Liver (tissue), 3 donors: Measurements from ENCODE around the gene TWIST2.

Experiments
- EGR1 ChIP-seq, 2 donors: IDR thresholded peaks; 2 replicates each; pipeline ENCODE4 v1.6.1; 2016 to 2018; ENCODE audit warnings: antibody characterized with exemption in 2 of 2, low read depth in 2 of 2
- FOXA1 ChIP-seq: IDR thresholded peaks from 2 replicates; pipeline ENCODE4 v1.6.1; 2016; ENCODE audit warnings: antibody characterized with exemption
- GABPA ChIP-seq, 2 donors: IDR thresholded peaks in 1 of 2; conservative IDR thresholded peaks in 1 of 2; 2 replicates each; pipeline ENCODE4 v1.6.1; 2016; ENCODE audit warnings: antibody characterized with exemption in 2 of 2, mild to moderate bottlenecking in 1 of 2, moderate library complexity in 1 of 2
- JUND ChIP-seq, 2 donors: IDR thresholded peaks; 2 replicates each; pipeline ENCODE4 v1.6.1; 2016; ENCODE audit warnings: antibody characterized with exemption in 2 of 2
- RAD21 ChIP-seq, 2 donors: IDR thresholded peaks; 2 replicates each; pipeline ENCODE4 v1.6.1; 2016; ENCODE audit warnings: antibody characterized with exemption in 2 of 2, mild to moderate bottlenecking in 2 of 2
- SP1 ChIP-seq: IDR thresholded peaks from 2 replicates; pipeline ENCODE4 v1.6.1; 2018; ENCODE audit warnings: antibody characterized with exemption, mild to moderate bottlenecking
- TAF1 ChIP-seq: conservative IDR thresholded peaks from 2 replicates; pipeline ENCODE4 v1.6.1; 2016; ENCODE audit warnings: antibody characterized with exemption, mild to moderate bottlenecking
- YY1 ChIP-seq: IDR thresholded peaks from 2 replicates; pipeline ENCODE4 v1.6.1; 2016; ENCODE audit warnings: antibody characterized with exemption, mild to moderate bottlenecking
- TF ChIP-seq, protein P1 (sequence below): fragments of 150-350 bp; IDR thresholded peaks from 2 replicates; pipeline ENCODE4 v1.5.1; 2017; ENCODE audit warnings: improper control_type of control experiment, low read depth, low read length; ENCODE audit not compliant: missing input control
- TF ChIP-seq, protein P2 (sequence below): IDR thresholded peaks from 2 replicates; pipeline ENCODE4 v1.6.1; 2016; ENCODE audit warnings: antibody characterized with exemption
- TF ChIP-seq, protein P3 (sequence below): IDR thresholded peaks from 2 replicates; pipeline ENCODE4 v1.6.1; 2016; ENCODE audit warnings: antibody characterized with exemption, mild to moderate bottlenecking
- TF ChIP-seq, protein P4 (sequence below): IDR thresholded peaks from 2 replicates; pipeline ENCODE4 v1.6.1; 2016; ENCODE audit warnings: antibody characterized with exemption
- TF ChIP-seq, protein P5 (sequence below): IDR thresholded peaks from 2 replicates; pipeline ENCODE4 v1.6.1; 2016; ENCODE audit warnings: antibody characterized with exemption
- donor health status: healthy.
- donor health status: healthy.

DNA sequence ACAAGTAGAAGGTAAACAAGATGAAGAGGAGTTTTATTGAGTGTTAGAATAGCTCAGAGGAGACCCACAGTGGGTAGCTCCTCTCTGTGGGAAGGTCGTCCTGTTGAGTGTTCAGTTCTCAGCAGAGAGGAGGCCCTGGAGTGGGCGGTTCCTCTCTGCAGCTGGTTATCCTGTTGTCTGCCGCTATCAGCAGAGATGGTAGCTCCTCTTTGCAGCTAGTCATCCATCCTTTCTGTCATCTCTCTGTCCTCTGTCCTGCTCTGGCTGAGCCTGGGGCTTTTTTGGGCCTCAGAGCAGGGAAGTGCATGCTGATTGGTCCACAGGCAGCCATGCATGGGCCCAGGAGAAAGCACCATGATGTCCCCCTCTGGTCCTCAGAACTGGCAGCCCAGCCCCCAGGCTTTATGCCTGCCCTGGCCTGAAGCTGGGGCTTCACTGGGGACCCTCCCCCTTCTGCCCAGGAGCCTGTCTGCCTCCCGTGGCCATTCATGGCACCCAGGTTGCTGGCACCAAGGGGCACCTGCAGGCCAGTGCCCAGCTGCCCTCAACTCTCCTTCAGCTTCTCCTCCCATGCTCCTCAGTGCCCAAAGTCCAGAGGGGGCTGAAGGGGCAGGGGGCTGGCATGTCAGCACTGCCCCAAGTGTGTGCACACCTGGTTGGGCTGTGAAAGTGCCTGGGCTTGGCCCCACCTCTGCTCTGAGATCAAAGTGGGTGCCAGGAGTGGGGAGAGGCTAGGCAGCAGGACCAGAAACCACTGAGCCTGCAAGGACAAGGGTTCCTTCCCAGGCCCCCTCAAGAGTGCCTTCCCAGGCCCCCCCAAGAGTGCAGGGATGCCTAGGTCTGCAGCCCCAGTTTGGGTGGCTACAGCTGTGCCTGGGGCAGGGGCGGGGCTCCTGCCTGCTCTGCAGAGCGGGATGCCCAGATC lies 98.7 kb downstream of the TWIST2 start:
- TF ChIP-seq, protein P1, sequence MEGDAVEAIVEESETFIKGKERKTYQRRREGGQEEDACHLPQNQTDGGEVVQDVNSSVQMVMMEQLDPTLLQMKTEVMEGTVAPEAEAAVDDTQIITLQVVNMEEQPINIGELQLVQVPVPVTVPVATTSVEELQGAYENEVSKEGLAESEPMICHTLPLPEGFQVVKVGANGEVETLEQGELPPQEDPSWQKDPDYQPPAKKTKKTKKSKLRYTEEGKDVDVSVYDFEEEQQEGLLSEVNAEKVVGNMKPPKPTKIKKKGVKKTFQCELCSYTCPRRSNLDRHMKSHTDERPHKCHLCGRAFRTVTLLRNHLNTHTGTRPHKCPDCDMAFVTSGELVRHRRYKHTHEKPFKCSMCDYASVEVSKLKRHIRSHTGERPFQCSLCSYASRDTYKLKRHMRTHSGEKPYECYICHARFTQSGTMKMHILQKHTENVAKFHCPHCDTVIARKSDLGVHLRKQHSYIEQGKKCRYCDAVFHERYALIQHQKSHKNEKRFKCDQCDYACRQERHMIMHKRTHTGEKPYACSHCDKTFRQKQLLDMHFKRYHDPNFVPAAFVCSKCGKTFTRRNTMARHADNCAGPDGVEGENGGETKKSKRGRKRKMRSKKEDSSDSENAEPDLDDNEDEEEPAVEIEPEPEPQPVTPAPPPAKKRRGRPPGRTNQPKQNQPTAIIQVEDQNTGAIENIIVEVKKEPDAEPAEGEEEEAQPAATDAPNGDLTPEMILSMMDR = no peak
- no peak for TF ChIP-seq TAF1
- no peak for TF ChIP-seq EGR1 (IDR thresholded peaks at IDR 0.05; ENCODE audit: low read depth in 2 of 2)
- TF ChIP-seq, protein P2, sequence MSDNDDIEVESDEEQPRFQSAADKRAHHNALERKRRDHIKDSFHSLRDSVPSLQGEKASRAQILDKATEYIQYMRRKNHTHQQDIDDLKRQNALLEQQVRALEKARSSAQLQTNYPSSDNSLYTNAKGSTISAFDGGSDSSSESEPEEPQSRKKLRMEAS = no peak
- no peak for TF ChIP-seq SP1
- TF ChIP-seq RAD21 (IDR thresholded peaks at IDR 0.05) = no peak
- no peak for TF ChIP-seq JUND (IDR thresholded peaks at IDR 0.05)
- TF ChIP-seq, protein P3, sequence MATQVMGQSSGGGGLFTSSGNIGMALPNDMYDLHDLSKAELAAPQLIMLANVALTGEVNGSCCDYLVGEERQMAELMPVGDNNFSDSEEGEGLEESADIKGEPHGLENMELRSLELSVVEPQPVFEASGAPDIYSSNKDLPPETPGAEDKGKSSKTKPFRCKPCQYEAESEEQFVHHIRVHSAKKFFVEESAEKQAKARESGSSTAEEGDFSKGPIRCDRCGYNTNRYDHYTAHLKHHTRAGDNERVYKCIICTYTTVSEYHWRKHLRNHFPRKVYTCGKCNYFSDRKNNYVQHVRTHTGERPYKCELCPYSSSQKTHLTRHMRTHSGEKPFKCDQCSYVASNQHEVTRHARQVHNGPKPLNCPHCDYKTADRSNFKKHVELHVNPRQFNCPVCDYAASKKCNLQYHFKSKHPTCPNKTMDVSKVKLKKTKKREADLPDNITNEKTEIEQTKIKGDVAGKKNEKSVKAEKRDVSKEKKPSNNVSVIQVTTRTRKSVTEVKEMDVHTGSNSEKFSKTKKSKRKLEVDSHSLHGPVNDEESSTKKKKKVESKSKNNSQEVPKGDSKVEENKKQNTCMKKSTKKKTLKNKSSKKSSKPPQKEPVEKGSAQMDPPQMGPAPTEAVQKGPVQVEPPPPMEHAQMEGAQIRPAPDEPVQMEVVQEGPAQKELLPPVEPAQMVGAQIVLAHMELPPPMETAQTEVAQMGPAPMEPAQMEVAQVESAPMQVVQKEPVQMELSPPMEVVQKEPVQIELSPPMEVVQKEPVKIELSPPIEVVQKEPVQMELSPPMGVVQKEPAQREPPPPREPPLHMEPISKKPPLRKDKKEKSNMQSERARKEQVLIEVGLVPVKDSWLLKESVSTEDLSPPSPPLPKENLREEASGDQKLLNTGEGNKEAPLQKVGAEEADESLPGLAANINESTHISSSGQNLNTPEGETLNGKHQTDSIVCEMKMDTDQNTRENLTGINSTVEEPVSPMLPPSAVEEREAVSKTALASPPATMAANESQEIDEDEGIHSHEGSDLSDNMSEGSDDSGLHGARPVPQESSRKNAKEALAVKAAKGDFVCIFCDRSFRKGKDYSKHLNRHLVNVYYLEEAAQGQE = no peak
- no peak for TF ChIP-seq GABPA (IDR thresholded peaks at IDR 0.05 in 1 of 2, conservative IDR thresholded peaks at IDR 0.05 in 1 of 2)
- TF ChIP-seq, protein P4, sequence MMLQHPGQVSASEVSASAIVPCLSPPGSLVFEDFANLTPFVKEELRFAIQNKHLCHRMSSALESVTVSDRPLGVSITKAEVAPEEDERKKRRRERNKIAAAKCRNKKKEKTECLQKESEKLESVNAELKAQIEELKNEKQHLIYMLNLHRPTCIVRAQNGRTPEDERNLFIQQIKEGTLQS = no peak
- TF ChIP-seq FOXA1 = no peak
- TF ChIP-seq YY1 = no peak
- TF ChIP-seq, protein P5, sequence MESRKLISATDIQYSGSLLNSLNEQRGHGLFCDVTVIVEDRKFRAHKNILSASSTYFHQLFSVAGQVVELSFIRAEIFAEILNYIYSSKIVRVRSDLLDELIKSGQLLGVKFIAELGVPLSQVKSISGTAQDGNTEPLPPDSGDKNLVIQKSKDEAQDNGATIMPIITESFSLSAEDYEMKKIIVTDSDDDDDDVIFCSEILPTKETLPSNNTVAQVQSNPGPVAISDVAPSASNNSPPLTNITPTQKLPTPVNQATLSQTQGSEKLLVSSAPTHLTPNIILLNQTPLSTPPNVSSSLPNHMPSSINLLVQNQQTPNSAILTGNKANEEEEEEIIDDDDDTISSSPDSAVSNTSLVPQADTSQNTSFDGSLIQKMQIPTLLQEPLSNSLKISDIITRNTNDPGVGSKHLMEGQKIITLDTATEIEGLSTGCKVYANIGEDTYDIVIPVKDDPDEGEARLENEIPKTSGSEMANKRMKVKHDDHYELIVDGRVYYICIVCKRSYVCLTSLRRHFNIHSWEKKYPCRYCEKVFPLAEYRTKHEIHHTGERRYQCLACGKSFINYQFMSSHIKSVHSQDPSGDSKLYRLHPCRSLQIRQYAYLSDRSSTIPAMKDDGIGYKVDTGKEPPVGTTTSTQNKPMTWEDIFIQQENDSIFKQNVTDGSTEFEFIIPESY = no peak
